GM12874 (cell line): ENCODE measurements around the gene TATDN2.

ENCODE experiments used
- TF ChIP-seq, protein P1 (sequence below): IDR thresholded peaks from 2 replicates; pipeline ENCODE4 v1.5.1; 2011; ENCODE audit warnings: low read depth, mild to moderate bottlenecking, control low read depth, low read length, moderate library complexity; ENCODE audit not compliant: insufficient read depth

The TATDN2 gene

DNA sequence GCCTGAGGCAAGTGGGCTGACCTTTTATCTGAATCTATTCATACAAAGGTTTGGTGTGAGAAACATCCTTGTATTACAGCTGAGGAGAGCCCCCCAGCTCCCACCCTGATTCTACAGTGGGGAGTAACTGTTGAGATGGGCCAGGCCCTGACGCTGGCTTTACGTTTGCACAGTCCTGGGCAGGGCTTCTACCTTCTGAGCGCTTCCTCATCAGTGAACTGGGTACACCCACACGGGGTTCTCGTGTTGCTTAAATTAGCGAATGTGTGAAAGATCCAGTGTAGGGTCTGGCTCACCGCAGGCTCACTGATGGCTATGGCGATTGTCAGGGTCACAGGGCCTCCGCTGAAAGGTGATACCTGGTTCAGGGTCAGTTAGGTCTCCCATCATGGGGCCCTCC lies 51.8 kb downstream of the TATDN2 start:
- TF ChIP-seq, protein P1, sequence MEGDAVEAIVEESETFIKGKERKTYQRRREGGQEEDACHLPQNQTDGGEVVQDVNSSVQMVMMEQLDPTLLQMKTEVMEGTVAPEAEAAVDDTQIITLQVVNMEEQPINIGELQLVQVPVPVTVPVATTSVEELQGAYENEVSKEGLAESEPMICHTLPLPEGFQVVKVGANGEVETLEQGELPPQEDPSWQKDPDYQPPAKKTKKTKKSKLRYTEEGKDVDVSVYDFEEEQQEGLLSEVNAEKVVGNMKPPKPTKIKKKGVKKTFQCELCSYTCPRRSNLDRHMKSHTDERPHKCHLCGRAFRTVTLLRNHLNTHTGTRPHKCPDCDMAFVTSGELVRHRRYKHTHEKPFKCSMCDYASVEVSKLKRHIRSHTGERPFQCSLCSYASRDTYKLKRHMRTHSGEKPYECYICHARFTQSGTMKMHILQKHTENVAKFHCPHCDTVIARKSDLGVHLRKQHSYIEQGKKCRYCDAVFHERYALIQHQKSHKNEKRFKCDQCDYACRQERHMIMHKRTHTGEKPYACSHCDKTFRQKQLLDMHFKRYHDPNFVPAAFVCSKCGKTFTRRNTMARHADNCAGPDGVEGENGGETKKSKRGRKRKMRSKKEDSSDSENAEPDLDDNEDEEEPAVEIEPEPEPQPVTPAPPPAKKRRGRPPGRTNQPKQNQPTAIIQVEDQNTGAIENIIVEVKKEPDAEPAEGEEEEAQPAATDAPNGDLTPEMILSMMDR, result no peak

DNA sequence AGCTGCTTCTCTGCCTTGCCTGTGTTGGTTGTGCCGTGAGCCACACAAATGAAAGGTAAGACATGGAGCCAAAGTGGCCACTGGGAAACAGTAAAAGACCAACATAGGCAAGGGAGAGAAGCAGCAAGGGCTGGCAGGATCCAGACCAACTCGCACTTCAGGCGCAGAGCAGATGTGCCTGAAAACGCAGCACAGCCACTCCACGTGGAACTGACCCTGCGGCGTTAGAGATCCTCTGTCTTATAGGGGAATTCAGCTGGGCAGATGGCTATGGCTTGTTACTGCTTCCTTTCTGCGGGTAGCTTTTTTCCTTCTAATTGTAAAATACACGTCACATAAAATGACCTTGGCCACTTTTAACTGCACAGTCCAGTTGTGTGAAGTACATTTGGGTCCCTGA lies 54.8 kb downstream of the TATDN2 start:
- TF ChIP-seq, protein P1, result no peak

DNA sequence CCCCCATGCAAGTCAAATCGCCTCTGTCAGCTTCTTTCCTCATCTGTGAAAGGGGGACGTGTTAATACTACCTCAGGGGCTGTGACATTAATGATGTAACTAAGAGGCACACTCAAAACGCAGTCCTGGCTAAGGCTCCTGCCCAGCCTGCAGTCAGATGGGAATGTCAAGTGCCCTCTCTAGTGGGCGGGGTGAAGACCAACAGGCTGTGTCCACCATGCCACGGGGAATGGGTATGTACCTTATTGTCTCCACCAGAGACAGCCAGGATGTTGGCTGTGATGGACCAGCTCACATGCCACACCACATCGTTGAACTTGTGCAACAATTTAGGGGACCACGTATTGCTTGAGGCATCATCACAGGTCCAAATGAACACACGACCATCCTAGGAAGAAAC lies 55.5 kb downstream of the TATDN2 start:
- TF ChIP-seq, protein P1, result no peak

DNA sequence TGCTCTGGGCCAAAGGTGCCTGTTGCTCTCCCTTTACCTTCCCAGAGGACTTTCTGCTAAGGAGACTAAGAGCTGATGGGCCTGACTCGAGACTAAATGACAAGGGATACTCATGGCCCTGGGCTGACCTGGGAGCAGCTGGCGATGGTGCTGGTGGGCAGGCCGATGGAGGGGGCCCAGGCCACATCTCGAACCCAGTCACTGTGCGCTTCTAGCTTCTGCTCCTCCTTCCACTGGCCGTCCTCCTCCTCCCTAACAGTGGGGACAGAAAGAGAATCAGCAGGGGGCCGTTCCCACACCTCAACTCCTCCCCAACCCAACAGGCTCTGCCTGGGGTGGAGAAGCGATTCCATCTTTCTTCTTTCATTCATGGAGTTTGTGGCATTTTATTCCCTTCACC lies 56.6 kb downstream of the TATDN2 start:
- TF ChIP-seq, protein P1, result no peak

DNA sequence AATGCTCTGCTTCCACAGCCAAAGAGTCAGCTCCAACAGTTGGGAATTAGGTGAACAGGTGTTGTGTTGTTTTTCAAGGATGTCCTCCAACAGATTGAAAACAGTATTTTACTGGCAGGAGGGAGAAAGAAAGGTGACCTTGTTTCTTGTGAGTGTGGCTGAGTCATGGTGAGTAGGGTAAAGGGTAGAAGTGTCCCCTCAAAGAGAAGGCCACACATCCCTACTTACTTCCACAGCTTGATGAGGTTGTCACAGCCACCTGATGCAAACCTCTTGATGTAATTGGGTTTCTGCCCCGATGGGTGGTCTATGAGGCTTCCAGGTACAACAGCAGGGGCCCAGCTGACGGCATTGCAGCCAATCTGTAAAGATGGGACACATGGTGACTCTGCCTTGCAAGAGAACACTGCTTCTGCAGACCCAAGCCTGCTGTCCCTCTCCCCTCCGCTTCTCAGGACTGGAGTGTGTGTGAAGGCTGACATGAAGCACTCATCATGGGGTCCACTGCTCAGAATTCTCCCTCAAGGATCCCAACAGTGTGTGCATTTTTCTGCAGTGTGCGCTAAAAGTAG lies 57.2 kb downstream of the TATDN2 start:
- TF ChIP-seq, protein P1, result no peak

DNA sequence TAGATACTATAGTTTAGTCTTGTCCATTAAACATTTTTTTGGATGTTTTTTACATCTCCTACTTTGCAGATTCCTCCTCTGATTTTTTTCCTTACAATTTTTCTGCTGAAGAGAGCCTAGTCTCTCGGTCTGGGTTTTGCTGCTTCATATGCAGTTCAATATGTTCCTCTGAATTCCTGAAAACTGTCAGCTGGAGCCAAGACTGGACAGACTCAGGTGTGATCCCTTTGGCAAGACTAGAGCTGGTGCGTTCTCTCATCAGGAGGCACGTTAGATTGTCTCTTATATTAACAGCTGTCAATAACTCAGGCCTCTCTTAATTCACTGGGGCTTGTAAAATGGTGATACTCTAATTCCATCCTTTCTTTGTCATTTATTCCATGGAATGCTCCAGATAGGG lies 57.9 kb downstream of the TATDN2 start:
- TF ChIP-seq, protein P1, result no peak

DNA sequence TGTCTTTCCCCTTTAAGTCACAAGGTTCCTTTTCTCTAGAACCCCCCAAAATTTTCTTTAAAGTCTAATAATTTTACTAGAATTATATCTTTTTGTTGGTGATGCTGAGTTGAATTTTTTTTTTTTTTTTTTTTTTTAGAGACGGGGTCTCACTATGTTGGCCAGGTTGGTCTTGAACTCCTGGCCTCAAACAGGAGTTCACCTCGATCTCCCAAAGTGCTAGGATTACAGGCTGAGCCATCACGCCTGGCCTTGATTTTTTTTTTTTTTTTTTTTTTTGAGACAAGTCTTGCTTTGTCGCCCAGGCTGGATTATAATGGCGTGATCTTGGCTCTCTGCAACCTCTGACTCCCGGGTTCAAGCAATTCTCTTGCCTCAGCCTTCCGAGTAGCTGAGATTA lies 60.4 kb downstream of the TATDN2 start:
- TF ChIP-seq, protein P1, result no peak
